ENCODE results near the gene AIF1.

Gene AIF1

DNA sequence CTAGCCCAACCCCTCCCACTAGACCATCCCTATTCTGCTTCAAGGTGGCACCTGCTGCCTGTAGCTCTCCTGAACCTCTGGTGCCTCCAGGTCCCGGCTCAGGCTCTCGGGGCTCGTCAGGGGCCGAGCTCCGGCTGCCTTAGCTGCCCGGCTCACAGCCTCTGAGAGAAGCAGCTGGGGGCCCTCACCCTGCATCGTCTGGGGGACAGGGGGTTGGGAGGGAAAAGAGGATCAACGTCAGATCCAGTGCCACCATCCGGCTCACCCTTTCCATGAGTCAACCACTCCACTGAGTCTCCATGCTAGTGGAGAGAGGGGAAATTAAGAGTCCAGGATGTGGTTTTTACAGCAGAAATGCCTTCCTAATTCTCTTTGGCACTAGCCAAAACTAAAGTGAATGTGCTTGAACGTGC is 24.4 kb downstream of the AIF1 start:
- Histone ChIP-seq H3K4me1 (ENCODE audit: low read length) (no peaks in the 10 kb centered on the region), H3K4me2 (ENCODE audit: low read depth, low read length) (no peak overlapping the region), H3K4me3 (ENCODE audit: low read length) (no peak overlapping the region), H4K20me1 (ENCODE audit: insufficient read depth, low read length) (no peaks in the 10 kb centered on the region), H3K9me3 (replicated peaks; ENCODE audit: insufficient read depth, low read length) (no peaks in the 10 kb centered on the region), H3K79me2 (ENCODE audit: low read length) (no peaks in the 10 kb centered on the region), H3K27ac (ENCODE audit: low read length) (no peak overlapping the region), H3K9ac (ENCODE audit: low read length) (no peak overlapping the region), H3F3A (ENCODE audit: insufficient read depth, low read length) (peaks cover 34% of the 10 kb centered on the region), H3K9me2 (replicated peaks; ENCODE audit: insufficient read depth, low read length) (no peaks in the 10 kb centered on the region), H2AFZ (ENCODE audit: low read length) (no peak overlapping the region), H3K36me3 (replicated peaks; ENCODE audit: insufficient read depth, low read length) (no peaks in the 10 kb centered on the region), H3K27me3 (replicated peaks; ENCODE audit: insufficient read depth, low read length) (no peaks in the 10 kb centered on the region)
- no peak for TF ChIP-seq EZH2phosphoT487 (IDR thresholded peaks at IDR 0.05; ENCODE audit: low read length)
- TF ChIP-seq CTCF (IDR thresholded peaks at IDR 0.05; ENCODE audit: low read length): no peak
- no peak for TF ChIP-seq EZH2 (optimal IDR thresholded peaks at IDR 0.05; ENCODE audit: low read depth, low read length)
- no peak for DNase-seq

DNA sequence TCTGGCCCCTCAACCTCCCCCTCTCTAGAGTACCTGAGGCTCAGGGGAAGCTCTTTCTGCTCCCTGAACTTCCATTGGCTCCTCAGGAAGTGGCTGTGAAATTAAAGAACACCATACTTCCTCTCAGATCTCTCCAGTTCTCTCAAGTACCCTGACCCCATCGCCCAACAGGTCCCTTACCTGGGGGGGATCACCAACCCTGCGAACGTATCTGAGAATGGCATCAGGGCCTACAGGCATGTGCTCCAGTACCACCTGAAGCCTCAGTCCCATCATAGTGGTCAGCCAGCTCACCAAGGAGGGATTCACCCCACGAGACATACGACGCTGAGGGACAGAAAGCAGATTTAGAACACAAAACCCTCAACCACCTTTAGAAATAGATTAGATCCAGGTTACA is 25.6 kb downstream of the AIF1 start:
- Histone ChIP-seq H3K27me3 (replicated peaks; ENCODE audit: insufficient read depth, low read length) (no peaks in the 10 kb centered on the region), H2AFZ (ENCODE audit: low read length) (no peak overlapping the region), H3K36me3 (replicated peaks; ENCODE audit: insufficient read depth, low read length) (no peaks in the 10 kb centered on the region), H3K9me2 (replicated peaks; ENCODE audit: insufficient read depth, low read length) (no peaks in the 10 kb centered on the region), H3K4me3 (ENCODE audit: low read length) (no peak overlapping the region), H3K27ac (ENCODE audit: low read length) (no peak overlapping the region), H3K4me1 (ENCODE audit: low read length) (no peaks in the 10 kb centered on the region), H3K4me2 (ENCODE audit: low read depth, low read length) (no peak overlapping the region), H3K9ac (ENCODE audit: low read length) (no peak overlapping the region), H4K20me1 (ENCODE audit: insufficient read depth, low read length) (no peaks in the 10 kb centered on the region), H3K9me3 (replicated peaks; ENCODE audit: insufficient read depth, low read length) (no peaks in the 10 kb centered on the region), H3F3A (ENCODE audit: insufficient read depth, low read length) (peaks cover 27% of the 10 kb centered on the region), H3K79me2 (ENCODE audit: low read length) (no peaks in the 10 kb centered on the region)
- TF ChIP-seq EZH2 (optimal IDR thresholded peaks at IDR 0.05; ENCODE audit: low read depth, low read length): no peak
- TF ChIP-seq CTCF (IDR thresholded peaks at IDR 0.05; ENCODE audit: low read length): no peak
- no peak for TF ChIP-seq EZH2phosphoT487 (IDR thresholded peaks at IDR 0.05; ENCODE audit: low read length)
- DNase-seq: no peak

DNA sequence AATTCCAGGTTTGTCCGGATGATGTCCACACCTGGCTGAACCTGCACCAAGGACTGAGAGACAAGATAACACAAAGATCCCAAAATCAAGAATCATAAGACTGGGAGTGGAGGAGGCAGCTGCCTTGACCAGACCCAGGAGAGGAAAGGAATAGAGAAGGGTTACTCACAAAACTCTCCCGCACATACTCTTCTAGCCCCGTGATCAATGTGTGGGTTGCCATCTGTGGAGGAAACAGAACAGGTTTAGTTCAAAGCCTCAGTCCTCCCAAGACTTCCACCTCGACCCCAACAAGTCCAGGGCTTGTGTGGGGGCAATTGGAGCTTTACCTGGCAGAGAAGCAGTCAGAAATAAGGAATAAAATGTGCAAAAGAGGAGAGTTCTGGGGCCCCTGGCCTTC is 26.3 kb downstream of the AIF1 start:
- no peak overlapping the region for H3K4me3 ChIP-seq (ENCODE audit: low read length)
- no peaks in the 10 kb centered on the region for H3K9me3 ChIP-seq (replicated peaks; ENCODE audit: insufficient read depth, low read length)
- no peaks in the 10 kb centered on the region for H3K36me3 ChIP-seq (replicated peaks; ENCODE audit: insufficient read depth, low read length)
- no peak for TF ChIP-seq CTCF (IDR thresholded peaks at IDR 0.05; ENCODE audit: low read length)
- no peak for TF ChIP-seq EZH2phosphoT487 (IDR thresholded peaks at IDR 0.05; ENCODE audit: low read length)
- no peak for TF ChIP-seq EZH2 (optimal IDR thresholded peaks at IDR 0.05; ENCODE audit: low read depth, low read length)
- no peak overlapping the region for H3K27ac ChIP-seq (ENCODE audit: low read length)
- no peaks in the 10 kb centered on the region for H4K20me1 ChIP-seq (ENCODE audit: insufficient read depth, low read length)
- H3K9ac ChIP-seq (ENCODE audit: low read length): no peak overlapping the region
- no peak overlapping the region for H2AFZ ChIP-seq (ENCODE audit: low read length)
- H3K27me3 ChIP-seq (replicated peaks; ENCODE audit: insufficient read depth, low read length): no peaks in the 10 kb centered on the region
- H3K4me2 ChIP-seq (ENCODE audit: low read depth, low read length): no peak overlapping the region
- no peaks in the 10 kb centered on the region for H3K79me2 ChIP-seq (ENCODE audit: low read length)
- no peaks in the 10 kb centered on the region for H3K9me2 ChIP-seq (replicated peaks; ENCODE audit: insufficient read depth, low read length)
- no peak for DNase-seq
- H3F3A ChIP-seq (ENCODE audit: insufficient read depth, low read length): peaks cover 26% of the 10 kb centered on the region
- no peaks in the 10 kb centered on the region for H3K4me1 ChIP-seq (ENCODE audit: low read length)

Data from MM.1S (cell line).